Glutamatergic neuron (in vitro differentiated cells): Measurements from ENCODE around the gene OR9Q1. TPM values are rescaled to one million over a fixed set of nuclear protein-coding genes. Genes with fewer than 3 reads are reported as not detected.
"Not testable (repeated sequence)": the region's sequence is repeated elsewhere in the genome, so short reads cannot be mapped to it uniquely, and the experiment has no call there.

Experiments used
- DNase-seq: peaks from one replicate; pipeline ENCODE4 v3.0.0; 2022
- H3K27ac Mint-ChIP-seq: one replicate; pipeline ENCODE4 v1.8.0; 2020; ENCODE audit warnings: mild to moderate bottlenecking, mixed read lengths, inconsistent platforms; ENCODE audit not compliant: unreplicated experiment
- H3K27me3 Mint-ChIP-seq: one replicate; pipeline ENCODE4 v1.8.0; 2020; ENCODE audit warnings: mild to moderate bottlenecking, moderate library complexity, mixed read lengths, inconsistent platforms; ENCODE audit not compliant: unreplicated experiment
- H3K36me3 Mint-ChIP-seq: one replicate; pipeline ENCODE4 v1.8.0; 2020; ENCODE audit warnings: mild to moderate bottlenecking, mixed read lengths, inconsistent platforms; ENCODE audit not compliant: unreplicated experiment
- H3K4me1 Mint-ChIP-seq: one replicate; pipeline ENCODE4 v1.8.0; 2020; ENCODE audit warnings: mild to moderate bottlenecking, low read depth, mixed read lengths, inconsistent platforms; ENCODE audit not compliant: unreplicated experiment
- H3K4me3 Mint-ChIP-seq: one replicate; pipeline ENCODE4 v1.8.0; 2020; ENCODE audit warnings: mild to moderate bottlenecking, mixed read lengths, inconsistent platforms; ENCODE audit not compliant: unreplicated experiment
- H3K9me3 Mint-ChIP-seq: one replicate; pipeline ENCODE4 v1.8.0; 2020; ENCODE audit warnings: mild to moderate bottlenecking, moderate library complexity, mixed read lengths, inconsistent platforms; ENCODE audit not compliant: unreplicated experiment
- total RNA-seq: library from RNA; stranded (reverse); fragmentation: NEBNext Ultra II Directional; extraction: Animal tissue kit (Norgen Biotek cat#: 25700); gene quantifications from one replicate; pipeline ENCODE4 v1.2.1, GENCODE V29; 2021; ENCODE audit not compliant: unreplicated experiment
- TF ChIP-seq, protein P1 (sequence below): fragments of 200-600 bp; sonication (generic); IDR thresholded peaks from one replicate; pipeline ENCODE4 v1.5.0; 2021; ENCODE audit not compliant: partially characterized antibody, unreplicated experiment

Gene OR9Q1
- total RNA-seq, 1 donor from 2014 or later = not detected

DNA sequence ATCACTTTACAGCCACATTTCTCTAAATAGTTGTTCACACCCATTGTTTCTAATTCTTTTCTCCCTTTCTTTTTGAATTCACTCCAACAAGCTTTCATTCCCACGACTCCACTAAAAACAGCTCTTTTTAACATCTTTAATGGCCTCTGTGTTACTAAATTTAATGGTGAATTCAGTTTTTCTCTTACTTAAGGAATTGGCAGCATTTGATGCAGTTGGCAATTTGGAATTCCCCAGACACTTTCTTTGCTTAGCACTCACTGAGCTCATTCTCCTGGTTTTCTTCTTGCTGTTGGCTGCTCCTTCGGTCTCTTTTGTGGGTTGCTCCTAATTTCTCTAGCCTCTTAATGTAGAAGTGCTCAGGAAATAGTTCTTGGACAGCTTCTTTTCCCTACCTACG is 40.5 kb upstream of the OR9Q1 start:
- no peaks in the 10 kb centered on the region for H3K9me3 Mint-ChIP-seq
- H3K4me1 Mint-ChIP-seq = no peaks in the 10 kb centered on the region
- H3K4me3 Mint-ChIP-seq = no peak overlapping the region
- DNase-seq = no peak
- TF ChIP-seq, protein P1, sequence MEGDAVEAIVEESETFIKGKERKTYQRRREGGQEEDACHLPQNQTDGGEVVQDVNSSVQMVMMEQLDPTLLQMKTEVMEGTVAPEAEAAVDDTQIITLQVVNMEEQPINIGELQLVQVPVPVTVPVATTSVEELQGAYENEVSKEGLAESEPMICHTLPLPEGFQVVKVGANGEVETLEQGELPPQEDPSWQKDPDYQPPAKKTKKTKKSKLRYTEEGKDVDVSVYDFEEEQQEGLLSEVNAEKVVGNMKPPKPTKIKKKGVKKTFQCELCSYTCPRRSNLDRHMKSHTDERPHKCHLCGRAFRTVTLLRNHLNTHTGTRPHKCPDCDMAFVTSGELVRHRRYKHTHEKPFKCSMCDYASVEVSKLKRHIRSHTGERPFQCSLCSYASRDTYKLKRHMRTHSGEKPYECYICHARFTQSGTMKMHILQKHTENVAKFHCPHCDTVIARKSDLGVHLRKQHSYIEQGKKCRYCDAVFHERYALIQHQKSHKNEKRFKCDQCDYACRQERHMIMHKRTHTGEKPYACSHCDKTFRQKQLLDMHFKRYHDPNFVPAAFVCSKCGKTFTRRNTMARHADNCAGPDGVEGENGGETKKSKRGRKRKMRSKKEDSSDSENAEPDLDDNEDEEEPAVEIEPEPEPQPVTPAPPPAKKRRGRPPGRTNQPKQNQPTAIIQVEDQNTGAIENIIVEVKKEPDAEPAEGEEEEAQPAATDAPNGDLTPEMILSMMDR = no peak
- no peak overlapping the region for H3K27ac Mint-ChIP-seq
- H3K36me3 Mint-ChIP-seq = no peaks in the 10 kb centered on the region
- no peaks in the 10 kb centered on the region for H3K27me3 Mint-ChIP-seq

DNA sequence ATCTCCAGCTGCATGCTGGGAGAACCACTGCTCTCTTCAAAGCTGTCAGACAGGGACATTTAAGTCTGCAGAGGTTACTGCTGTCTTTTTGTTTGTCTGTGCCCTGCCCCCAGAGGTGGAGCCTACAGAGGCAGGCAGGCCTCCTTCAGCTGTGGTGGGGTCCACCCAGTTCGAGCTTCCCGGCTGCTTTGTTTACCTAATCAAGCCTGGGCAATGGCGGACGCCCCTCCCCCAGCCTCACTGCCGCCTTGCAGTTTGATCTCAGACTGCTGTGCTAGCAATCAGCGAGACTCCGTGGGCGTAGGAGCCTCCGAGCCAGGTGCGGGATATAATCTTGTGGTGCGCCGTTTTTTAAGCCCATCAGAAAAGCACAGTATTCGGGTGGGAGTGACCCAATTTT is 24.2 kb upstream of the OR9Q1 start:
- not testable (repeated sequence) for H3K9me3 Mint-ChIP-seq, DNase-seq, H3K4me3 Mint-ChIP-seq

GRCh38 chr11:58000021-58000420 is 23.7 kb upstream of the OR9Q1 start:
- H3K27ac Mint-ChIP-seq, H3K36me3 Mint-ChIP-seq, DNase-seq, H3K27me3 Mint-ChIP-seq, H3K4me3 Mint-ChIP-seq, H3K9me3 Mint-ChIP-seq, H3K4me1 Mint-ChIP-seq: not testable (repeated sequence)

More for the DNA sequence above, 24.2 kb upstream of the OR9Q1 start:
- H3K27me3 Mint-ChIP-seq, H3K27ac Mint-ChIP-seq, H3K36me3 Mint-ChIP-seq, H3K4me1 Mint-ChIP-seq: not testable (repeated sequence)

- TF ChIP-seq, protein P1 = no peak
- Mint-ChIP-seq H3K36me3 (no peaks in the 10 kb centered on the region), H3K9me3 (peaks cover 1% of the 10 kb centered on the region), H3K4me3 (no peak overlapping the region), H3K27ac (no peak overlapping the region), H3K4me1 (no peaks in the 10 kb centered on the region), H3K27me3 (no peaks in the 10 kb centered on the region)
- no peak for DNase-seq
Measured at GRCh38 chr11:58000699-58001098, 23.0 kb upstream of the OR9Q1 start.

- Mint-ChIP-seq H3K27ac (no peak overlapping the region), H3K27me3 (no peaks in the 10 kb centered on the region), H3K4me1 (no peaks in the 10 kb centered on the region), H3K9me3 (peaks cover 1% of the 10 kb centered on the region), H3K36me3 (no peaks in the 10 kb centered on the region), H3K4me3 (no peak overlapping the region)
- TF ChIP-seq, protein P1 = no peak
- no peak for DNase-seq
Measured at GRCh38 chr11:58003036-58003435, 20.6 kb upstream of the OR9Q1 start.

DNA sequence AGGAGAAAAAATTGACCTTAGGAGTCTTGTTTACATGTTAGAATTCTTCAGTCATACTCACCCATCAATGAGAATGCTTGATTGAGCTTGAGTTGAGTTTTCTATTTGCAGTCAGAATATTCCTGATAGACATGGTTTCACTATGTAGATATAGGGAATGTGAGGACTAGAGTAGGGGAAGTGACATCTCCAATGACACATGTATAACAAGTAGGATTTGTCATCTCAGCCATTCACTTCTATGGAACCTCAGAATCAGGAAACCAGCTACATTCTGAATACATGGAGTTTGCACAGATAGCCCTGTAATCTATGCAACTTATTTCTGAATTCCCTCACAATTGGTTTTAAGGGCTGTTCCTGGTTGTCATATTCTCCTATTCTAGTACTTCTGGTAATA is 20.1 kb upstream of the OR9Q1 start:
- Mint-ChIP-seq H3K4me3 (no peak overlapping the region), H3K27me3 (no peaks in the 10 kb centered on the region), H3K9me3 (peaks cover 1% of the 10 kb centered on the region), H3K36me3 (no peaks in the 10 kb centered on the region), H3K27ac (no peak overlapping the region), H3K4me1 (no peaks in the 10 kb centered on the region)
- DNase-seq = no peak
- TF ChIP-seq, protein P1 = no peak
